Retinal pigment epithelial cell (primary cell): ENCODE measurements around the gene ASB2.

Experiments used
- DNase-seq: peaks from one replicate; pipeline ENCODE4 v3.0.0-alpha.2; 2010; ENCODE audit warnings: low read depth
- H3K4me3 ChIP-seq: 2 replicates; pipeline ENCODE4 v1.5.1; 2011; ENCODE audit warnings: mild to moderate bottlenecking, low read length, control low read depth, moderate library complexity
- TF ChIP-seq, protein P1 (sequence below): conservative IDR thresholded peaks from 2 replicates; pipeline ENCODE4 v1.5.1; 2011; ENCODE audit warnings: low read depth, low read length, control low read depth, inconsistent platforms

The ASB2 gene

DNA sequence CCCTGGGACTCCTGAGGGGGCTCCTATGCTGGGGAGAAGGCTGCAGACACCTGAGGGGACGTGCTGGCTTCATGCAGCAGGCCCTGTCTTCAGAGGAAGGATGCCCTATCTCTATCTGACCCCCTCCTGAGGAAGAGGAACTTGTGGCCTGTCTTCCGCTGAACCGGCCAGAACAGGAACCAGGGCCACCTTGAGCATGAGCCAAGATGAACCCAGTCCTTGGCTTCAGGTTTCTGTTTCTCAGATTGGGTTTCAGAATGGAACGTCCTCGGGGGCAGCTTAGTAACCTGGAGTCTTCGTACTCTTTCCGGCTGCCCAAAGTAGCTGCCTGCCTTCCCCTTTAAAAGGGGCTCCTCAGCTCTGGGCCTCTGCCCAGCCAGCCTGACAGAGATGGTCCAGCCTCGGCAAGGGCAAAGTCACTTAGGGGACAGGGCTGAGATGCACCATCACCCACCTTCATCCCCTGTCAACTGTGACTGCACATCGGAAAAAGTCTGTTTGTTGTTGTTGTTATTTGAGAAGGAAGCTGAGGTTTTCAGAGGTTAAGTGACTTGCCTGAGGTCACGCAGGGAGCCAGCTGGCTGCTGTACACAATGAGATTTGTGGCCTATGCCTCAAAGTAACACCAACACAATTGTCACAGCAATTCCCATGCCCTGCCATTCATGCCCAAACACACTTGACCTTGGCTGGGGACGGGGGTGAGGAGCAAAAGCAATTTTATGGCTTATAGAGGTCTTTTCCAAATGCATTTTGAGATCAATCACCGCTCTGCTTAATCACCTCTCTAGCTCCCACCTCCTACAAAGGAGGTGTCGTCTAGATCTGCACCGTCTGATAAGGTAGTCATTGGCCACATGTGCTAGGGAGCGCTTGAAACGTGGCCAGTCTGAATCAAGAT is 13.4 kb downstream of the ASB2 start:
- TF ChIP-seq, protein P1, sequence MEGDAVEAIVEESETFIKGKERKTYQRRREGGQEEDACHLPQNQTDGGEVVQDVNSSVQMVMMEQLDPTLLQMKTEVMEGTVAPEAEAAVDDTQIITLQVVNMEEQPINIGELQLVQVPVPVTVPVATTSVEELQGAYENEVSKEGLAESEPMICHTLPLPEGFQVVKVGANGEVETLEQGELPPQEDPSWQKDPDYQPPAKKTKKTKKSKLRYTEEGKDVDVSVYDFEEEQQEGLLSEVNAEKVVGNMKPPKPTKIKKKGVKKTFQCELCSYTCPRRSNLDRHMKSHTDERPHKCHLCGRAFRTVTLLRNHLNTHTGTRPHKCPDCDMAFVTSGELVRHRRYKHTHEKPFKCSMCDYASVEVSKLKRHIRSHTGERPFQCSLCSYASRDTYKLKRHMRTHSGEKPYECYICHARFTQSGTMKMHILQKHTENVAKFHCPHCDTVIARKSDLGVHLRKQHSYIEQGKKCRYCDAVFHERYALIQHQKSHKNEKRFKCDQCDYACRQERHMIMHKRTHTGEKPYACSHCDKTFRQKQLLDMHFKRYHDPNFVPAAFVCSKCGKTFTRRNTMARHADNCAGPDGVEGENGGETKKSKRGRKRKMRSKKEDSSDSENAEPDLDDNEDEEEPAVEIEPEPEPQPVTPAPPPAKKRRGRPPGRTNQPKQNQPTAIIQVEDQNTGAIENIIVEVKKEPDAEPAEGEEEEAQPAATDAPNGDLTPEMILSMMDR, result no peak
- no peak for DNase-seq
- no peak overlapping the region for H3K4me3 ChIP-seq

DNA sequence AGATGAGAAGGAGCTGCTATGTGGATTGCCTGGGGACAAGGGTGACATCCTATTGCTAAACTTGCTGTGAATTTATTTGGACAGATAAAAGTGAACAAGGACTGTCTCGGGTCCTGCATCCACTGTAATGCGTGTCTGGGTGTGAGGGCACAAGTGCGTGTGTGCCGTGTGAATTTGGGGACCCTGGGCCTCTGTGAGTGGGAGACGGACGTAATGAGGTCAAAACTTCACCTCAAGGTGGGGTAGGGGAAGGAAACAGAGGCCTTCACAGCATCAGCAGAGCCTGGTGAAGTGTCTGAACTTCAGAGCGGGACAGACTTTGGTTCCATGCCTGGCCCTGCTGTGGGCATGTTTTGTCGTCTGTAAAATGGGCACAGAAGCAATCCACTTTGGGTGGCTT is 14.8 kb downstream of the ASB2 start:
- H3K4me3 ChIP-seq, result no peak overlapping the region
- DNase-seq, result no peak
- TF ChIP-seq, protein P1, result no peak

DNA sequence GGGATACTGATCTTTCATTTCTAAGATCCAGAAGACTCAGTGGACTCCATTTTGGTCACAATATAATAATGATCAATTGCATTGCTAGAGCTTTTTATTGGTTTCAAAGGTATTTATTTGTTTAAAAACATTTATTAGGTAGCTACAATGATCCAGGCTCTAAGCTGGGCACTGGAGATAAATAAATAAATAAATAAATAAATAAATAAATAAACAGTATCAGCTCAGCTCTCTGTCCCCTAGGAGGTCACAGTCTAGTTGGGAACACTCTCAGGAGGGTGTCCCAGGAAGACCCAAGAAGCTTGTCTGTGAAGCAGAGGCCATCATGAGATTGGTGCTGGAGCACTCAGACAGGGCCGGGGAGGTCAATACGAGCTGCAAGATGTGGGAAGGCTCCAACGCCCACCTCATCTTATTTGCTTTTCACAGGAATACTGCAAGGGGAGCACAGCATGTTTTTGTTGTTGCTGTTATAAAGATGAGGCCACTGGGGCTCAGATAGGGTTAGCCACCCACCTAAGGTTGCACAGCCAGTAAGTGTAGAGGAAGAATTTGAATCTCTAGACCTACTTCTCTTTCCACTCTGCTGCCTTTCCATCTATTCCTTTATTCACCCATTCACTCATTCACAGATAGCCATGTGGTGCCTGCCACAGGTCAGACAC is 15.5 kb downstream of the ASB2 start:
- TF ChIP-seq, protein P1, result no peak
- H3K4me3 ChIP-seq, result no peak overlapping the region
- no peak for DNase-seq

DNA sequence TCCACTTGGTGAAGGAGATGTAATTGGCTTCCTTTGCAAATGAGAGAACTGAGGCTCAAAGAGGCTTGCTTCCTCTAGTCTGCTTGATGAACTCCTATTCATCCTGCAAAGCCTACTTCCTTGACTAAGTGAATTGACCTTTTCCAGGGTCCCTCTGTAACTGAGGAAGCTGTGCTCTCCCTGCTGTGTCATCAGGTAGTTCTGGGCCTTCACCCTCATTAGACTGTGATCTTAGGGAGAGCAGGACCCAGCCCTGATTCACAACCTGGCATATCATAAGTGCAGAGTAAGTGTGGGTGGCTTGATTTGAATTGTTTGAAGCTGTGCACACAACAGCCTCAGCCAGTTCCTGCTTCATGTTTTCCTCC is 16.3 kb downstream of the ASB2 start:
- TF ChIP-seq, protein P1, result no peak
- no peak for DNase-seq
- H3K4me3 ChIP-seq, result no peak overlapping the region

DNA sequence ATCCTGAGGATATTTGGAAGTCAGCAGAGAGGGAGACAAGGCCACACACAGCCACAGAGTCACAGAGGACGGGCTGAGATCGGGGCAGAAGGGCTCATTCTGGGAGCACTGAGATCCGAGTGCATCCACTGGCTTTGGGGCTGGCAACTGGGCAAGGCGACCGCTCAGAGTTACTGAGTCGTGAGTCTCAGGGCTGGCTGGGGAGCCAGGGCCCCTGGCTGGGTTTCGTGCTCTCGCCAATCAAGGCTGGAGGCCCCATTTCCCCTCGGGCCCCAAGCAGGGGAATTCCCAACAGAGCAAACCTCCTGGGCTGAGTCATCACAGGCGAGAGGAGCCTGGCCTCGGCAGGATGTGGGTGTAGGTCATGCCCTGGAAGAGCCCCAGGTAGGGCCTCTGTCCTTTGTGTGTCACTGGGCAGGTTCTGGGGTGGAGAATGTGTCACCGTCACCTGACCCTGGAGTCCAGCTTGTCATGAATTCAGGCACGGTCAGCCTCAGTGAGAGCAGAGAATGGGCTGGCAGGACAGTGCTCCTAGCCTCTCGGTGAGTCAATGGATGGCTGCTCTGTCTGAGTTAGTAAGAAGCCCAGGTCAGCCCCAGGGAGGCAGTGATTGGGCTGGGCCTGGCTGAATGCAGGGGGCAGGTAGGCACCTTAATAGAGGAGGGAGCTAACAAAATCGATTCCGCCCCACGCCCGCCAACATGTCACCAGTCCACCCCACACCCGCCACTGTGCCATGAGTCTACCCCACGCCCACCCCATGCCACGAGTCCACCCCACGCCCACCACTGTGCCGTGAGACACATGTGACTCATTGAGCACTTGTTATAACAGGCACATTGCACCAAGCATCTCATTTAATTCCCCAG is 16.9 kb downstream of the ASB2 start:
- no peak overlapping the region for H3K4me3 ChIP-seq
- TF ChIP-seq, protein P1, result no peak
- DNase-seq, result peak; percentile 67

DNA sequence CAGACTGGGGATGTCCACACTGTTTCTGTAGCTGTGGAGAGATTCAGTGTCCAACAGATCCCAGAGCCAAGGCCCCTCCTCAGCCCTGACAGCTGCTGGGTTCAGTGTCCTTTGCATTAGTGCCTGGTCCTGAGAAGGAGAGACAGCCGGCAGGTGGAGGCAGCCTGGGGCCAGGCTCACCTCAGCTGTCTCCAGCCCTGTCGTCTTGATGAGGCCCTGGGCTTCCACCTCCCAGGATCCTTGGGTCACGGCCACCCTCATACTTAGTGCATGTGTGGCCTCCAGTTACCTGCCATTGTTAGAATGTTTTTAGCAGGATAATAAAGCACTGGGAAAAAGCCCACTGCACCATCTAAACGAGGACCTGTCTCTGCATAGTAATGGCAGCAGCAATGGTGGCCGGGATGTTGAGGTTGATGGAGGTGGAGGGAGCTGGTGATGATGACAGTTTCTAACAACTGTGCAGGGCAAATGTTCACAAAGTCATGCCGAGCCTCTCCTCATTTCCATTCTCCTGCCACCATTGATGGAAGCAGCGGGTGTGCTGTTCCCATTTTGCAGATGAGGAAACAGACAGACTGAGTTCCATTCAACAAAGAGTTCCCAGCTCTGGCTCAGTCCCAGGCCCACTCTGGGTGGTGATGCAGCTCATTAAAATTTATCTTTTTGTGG is 17.7 kb downstream of the ASB2 start:
- TF ChIP-seq, protein P1, result no peak
- no peak overlapping the region for H3K4me3 ChIP-seq
- no peak for DNase-seq
